Measurements from ENCODE around the gene PCDHGA1.

- no peak for TF ChIP-seq HIC1 (tag by site-specific recombination; IDR thresholded peaks at IDR 0.05)
- no peak for TF ChIP-seq GLIS2 (tag by site-specific recombination; IDR thresholded peaks at IDR 0.05)
- no peak for TF ChIP-seq CTCF (tag by site-specific recombination; IDR thresholded peaks at IDR 0.05)
- TF ChIP-seq ZNF398 (tag by site-specific recombination; IDR thresholded peaks at IDR 0.05): no peak
- TF ChIP-seq ZNF174 (tag by site-specific recombination; IDR thresholded peaks at IDR 0.05): no peak
- TF ChIP-seq RBAK (tag by site-specific recombination; IDR thresholded peaks at IDR 0.05): no peak
- TF ChIP-seq ZNF155 (tag by site-specific recombination; IDR thresholded peaks at IDR 0.05): no peak
- no peak for TF ChIP-seq PBX3 (CRISPR knock-in tag; IDR thresholded peaks at IDR 0.05)
- TF ChIP-seq ZEB2 (tag by site-specific recombination; IDR thresholded peaks at IDR 0.05): no peak
- no peak for TF ChIP-seq PATZ1 (tag by site-specific recombination; IDR thresholded peaks at IDR 0.05)
- TF ChIP-seq ZFP41 (tag by site-specific recombination; IDR thresholded peaks at IDR 0.05; ENCODE audit: borderline replicate concordance): no peak
- no peak for TF ChIP-seq ZNF449 (tag by site-specific recombination; IDR thresholded peaks at IDR 0.05)
- no peak for TF ChIP-seq ZFP37 (tag by site-specific recombination; IDR thresholded peaks at IDR 0.05)
These were observed 153.6 kb downstream of the PCDHGA1 start for GRCh38 chr5:141483902-141484301.
